ENCODE measurements around the gene DACT1.

The DACT1 gene

GRCh38 chr14:58667900-58668299 lies 30.1 kb downstream of the DACT1 start:
- DNase-seq = no peak
- Histone ChIP-seq H4K20me1 (ENCODE audit: insufficient read depth, low read length) (no peaks in the 10 kb centered on the region), H3K27me3 (replicated peaks; ENCODE audit: insufficient read depth, low read length) (no peaks in the 10 kb centered on the region), H3F3A (ENCODE audit: insufficient read depth, low read length) (no peaks in the 10 kb centered on the region), H3K4me1 (ENCODE audit: low read length) (no peaks in the 10 kb centered on the region), H3K4me3 (ENCODE audit: low read length) (no peak overlapping the region), H3K9ac (ENCODE audit: low read length) (no peak overlapping the region), H3K4me2 (ENCODE audit: low read depth, low read length) (no peak overlapping the region), H3K27ac (ENCODE audit: low read length) (no peak overlapping the region), H2AFZ (ENCODE audit: low read length) (no peak overlapping the region), H3K9me2 (replicated peaks; ENCODE audit: insufficient read depth, low read length) (no peaks in the 10 kb centered on the region), H3K36me3 (replicated peaks; ENCODE audit: insufficient read depth, low read length) (no peaks in the 10 kb centered on the region), H3K79me2 (ENCODE audit: low read length) (no peaks in the 10 kb centered on the region), H3K9me3 (replicated peaks; ENCODE audit: insufficient read depth, low read length) (no peaks in the 10 kb centered on the region)
- no peak for TF ChIP-seq EZH2 (optimal IDR thresholded peaks at IDR 0.05; ENCODE audit: low read depth, low read length)
- TF ChIP-seq CTCF (IDR thresholded peaks at IDR 0.05; ENCODE audit: low read length) = no peak
- no peak for TF ChIP-seq EZH2phosphoT487 (IDR thresholded peaks at IDR 0.05; ENCODE audit: low read length)

GRCh38 chr14:58668848-58669480 lies 31.2 kb downstream of the DACT1 start:
- H3K4me1 ChIP-seq (ENCODE audit: low read length) = no peaks in the 10 kb centered on the region
- no peak overlapping the region for H3K4me2 ChIP-seq (ENCODE audit: low read depth, low read length)
- DNase-seq = no peak
- H3K9ac ChIP-seq (ENCODE audit: low read length) = no peak overlapping the region
- no peak overlapping the region for H3K4me3 ChIP-seq (ENCODE audit: low read length)
- H3K9me3 ChIP-seq (replicated peaks; ENCODE audit: insufficient read depth, low read length) = no peaks in the 10 kb centered on the region
- no peaks in the 10 kb centered on the region for H3F3A ChIP-seq (ENCODE audit: insufficient read depth, low read length)
- H2AFZ ChIP-seq (ENCODE audit: low read length) = no peak overlapping the region
- H3K27me3 ChIP-seq (replicated peaks; ENCODE audit: insufficient read depth, low read length) = no peaks in the 10 kb centered on the region
- H3K36me3 ChIP-seq (replicated peaks; ENCODE audit: insufficient read depth, low read length) = no peaks in the 10 kb centered on the region
- H3K27ac ChIP-seq (ENCODE audit: low read length) = no peak overlapping the region
- H4K20me1 ChIP-seq (ENCODE audit: insufficient read depth, low read length) = no peaks in the 10 kb centered on the region
- no peaks in the 10 kb centered on the region for H3K79me2 ChIP-seq (ENCODE audit: low read length)
- TF ChIP-seq CTCF (IDR thresholded peaks at IDR 0.05; ENCODE audit: low read length) (no peak), EZH2phosphoT487 (IDR thresholded peaks at IDR 0.05; ENCODE audit: low read length) (no peak), EZH2 (optimal IDR thresholded peaks at IDR 0.05; ENCODE audit: low read depth, low read length) (no peak)
- H3K9me2 ChIP-seq (replicated peaks; ENCODE audit: insufficient read depth, low read length) = no peaks in the 10 kb centered on the region

- H3K79me2 ChIP-seq (ENCODE audit: low read length) = no peaks in the 10 kb centered on the region
Measured at GRCh38 chr14:58669556-58670200, 31.9 kb downstream of the DACT1 start.

More at GRCh38 chr14:58669556-58670200, 31.9 kb downstream of the DACT1 start:
- Histone ChIP-seq H3K4me3 (ENCODE audit: low read length) (no peak overlapping the region), H3K9ac (ENCODE audit: low read length) (no peak overlapping the region), H3K27me3 (replicated peaks; ENCODE audit: insufficient read depth, low read length) (no peaks in the 10 kb centered on the region), H3F3A (ENCODE audit: insufficient read depth, low read length) (no peaks in the 10 kb centered on the region), H3K9me2 (replicated peaks; ENCODE audit: insufficient read depth, low read length) (no peaks in the 10 kb centered on the region), H4K20me1 (ENCODE audit: insufficient read depth, low read length) (no peaks in the 10 kb centered on the region), H2AFZ (ENCODE audit: low read length) (no peak overlapping the region), H3K4me1 (ENCODE audit: low read length) (no peaks in the 10 kb centered on the region), H3K4me2 (ENCODE audit: low read depth, low read length) (no peak overlapping the region), H3K36me3 (replicated peaks; ENCODE audit: insufficient read depth, low read length) (no peaks in the 10 kb centered on the region), H3K27ac (ENCODE audit: low read length) (no peak overlapping the region), H3K9me3 (replicated peaks; ENCODE audit: insufficient read depth, low read length) (no peaks in the 10 kb centered on the region)
- no peak for DNase-seq
- no peak for TF ChIP-seq CTCF (IDR thresholded peaks at IDR 0.05; ENCODE audit: low read length)
- no peak for TF ChIP-seq EZH2 (optimal IDR thresholded peaks at IDR 0.05; ENCODE audit: low read depth, low read length)
- no peak for TF ChIP-seq EZH2phosphoT487 (IDR thresholded peaks at IDR 0.05; ENCODE audit: low read length)
